HCT116 (cell line): ENCODE data around the gene STT3B.

ENCODE experiments used
- CBX3 ChIP-seq: IDR thresholded peaks from 2 replicates; pipeline ENCODE4 v1.6.1; 2012; ENCODE audit warnings: low read depth
- CEBPB ChIP-seq: IDR thresholded peaks from 2 replicates; pipeline ENCODE4 v1.6.1; 2012; ENCODE audit warnings: low read depth
- CTCF ChIP-seq, 3 experiments: fragments of 200-600 bp in 1 of 3; sonication (generic) in 1 of 3; IDR thresholded peaks in 2 of 3; conservative IDR thresholded peaks in 1 of 3; 2 replicates each; pipeline ENCODE4 v1.5.1; 2012 to 2017; ENCODE audit warnings: low read depth in 2 of 3, low read length in 2 of 3, antibody characterized with exemption in 1 of 3, borderline replicate concordance in 1 of 3, control low read depth in 1 of 3, mild to moderate bottlenecking in 1 of 3, mixed read lengths in 1 of 3, mixed run types in 1 of 3, moderate library complexity in 1 of 3; ENCODE audit not compliant: insufficient read depth in 1 of 3
- EGR1 ChIP-seq: IDR thresholded peaks from 2 replicates; pipeline ENCODE4 v1.6.1; 2012; ENCODE audit warnings: low read depth
- ELF1 ChIP-seq: IDR thresholded peaks from 2 replicates; pipeline ENCODE4 v1.6.1; 2012; ENCODE audit warnings: low read depth, borderline replicate concordance
- EZH2phosphoT487 ChIP-seq: fragments of 200-600 bp; IDR thresholded peaks from 2 replicates; pipeline ENCODE4 v1.6.1; 2018; ENCODE audit warnings: antibody characterized with exemption, borderline replicate concordance
- JUND ChIP-seq: IDR thresholded peaks from 2 replicates; pipeline ENCODE4 v1.6.1; 2012
- POLR2A ChIP-seq: IDR thresholded peaks from 2 replicates; pipeline ENCODE4 v1.7.0; 2011; ENCODE audit warnings: borderline replicate concordance; ENCODE audit not compliant: insufficient read depth, insufficient read length; ENCODE audit errors: extremely low read depth
- RAD21 ChIP-seq: IDR thresholded peaks from 2 replicates; pipeline ENCODE4 v1.6.1; 2012; ENCODE audit warnings: low read depth, mild to moderate bottlenecking
- REST ChIP-seq: IDR thresholded peaks from 2 replicates; pipeline ENCODE4 v1.6.1; 2012; ENCODE audit warnings: low read depth
- SRF ChIP-seq: IDR thresholded peaks from 2 replicates; pipeline ENCODE4 v1.6.1; 2012; ENCODE audit warnings: low read depth
- ZNF274 ChIP-seq: fragments of 200-500 bp; sonication (Bioruptor generic); IDR thresholded peaks from 2 replicates; pipeline ENCODE4 v1.6.1; 2014; ENCODE audit warnings: mild to moderate bottlenecking, low read depth, low read length, inconsistent platforms
- TF ChIP-seq, protein P1 (sequence below): IDR thresholded peaks from 2 replicates; pipeline ENCODE4 v1.6.1; 2012
- TF ChIP-seq, protein P2 (sequence below): IDR thresholded peaks from 2 replicates; pipeline ENCODE4 v1.6.1; 2012

- no peak for TF ChIP-seq REST
- TF ChIP-seq, protein P1, sequence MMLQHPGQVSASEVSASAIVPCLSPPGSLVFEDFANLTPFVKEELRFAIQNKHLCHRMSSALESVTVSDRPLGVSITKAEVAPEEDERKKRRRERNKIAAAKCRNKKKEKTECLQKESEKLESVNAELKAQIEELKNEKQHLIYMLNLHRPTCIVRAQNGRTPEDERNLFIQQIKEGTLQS, result no peak
- no peak for TF ChIP-seq CTCF (IDR thresholded peaks at IDR 0.05 in 2 of 3, conservative IDR thresholded peaks at IDR 0.05 in 1 of 3; ENCODE audit: borderline replicate concordance in 1 of 3, insufficient read depth in 1 of 3, low read depth in 2 of 3, low read length in 2 of 3)
- no peak for TF ChIP-seq CEBPB
- no peak for TF ChIP-seq EZH2phosphoT487
- TF ChIP-seq POLR2A, result no peak
- TF ChIP-seq EGR1, result no peak
- no peak for TF ChIP-seq SRF
- no peak for TF ChIP-seq CBX3
- TF ChIP-seq RAD21, result no peak
- no peak for TF ChIP-seq ELF1
- TF ChIP-seq, protein P2, sequence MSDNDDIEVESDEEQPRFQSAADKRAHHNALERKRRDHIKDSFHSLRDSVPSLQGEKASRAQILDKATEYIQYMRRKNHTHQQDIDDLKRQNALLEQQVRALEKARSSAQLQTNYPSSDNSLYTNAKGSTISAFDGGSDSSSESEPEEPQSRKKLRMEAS, result no peak
- TF ChIP-seq JUND, result no peak
- TF ChIP-seq ZNF274, result no peak
Measured at GRCh38 chr3:31634476-31634875, 101.8 kb downstream of the STT3B start.
